Measurements from ENCODE around the gene EEF1A2. TPM values are rescaled to one million over a fixed set of nuclear protein-coding genes. Genes with fewer than 3 reads are reported as not detected.

Gene EEF1A2
- total and polyA plus RNA-seq, 2 experiments from 2014 or later, result 1.3 to 37.1 TPM

DNA sequence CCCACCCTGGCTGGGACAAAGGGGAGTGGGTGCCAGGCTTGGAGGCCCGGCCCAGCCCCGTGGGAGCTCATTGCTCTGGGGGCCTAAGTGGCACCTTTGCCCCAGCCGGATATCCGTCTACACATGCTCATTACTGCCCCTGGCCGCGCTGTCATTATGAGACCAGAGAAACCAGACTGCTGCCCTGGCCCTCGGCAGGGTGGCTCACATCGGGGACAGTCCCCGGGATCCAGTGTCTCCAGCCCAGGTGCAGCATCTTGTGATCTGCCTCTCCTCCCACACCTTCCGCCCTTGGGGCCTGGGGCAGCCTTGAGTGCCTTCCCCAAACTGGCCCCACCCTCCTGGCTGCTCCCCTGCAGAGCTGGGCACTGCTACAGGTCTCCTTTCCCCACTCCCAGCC, 43.8 kb upstream of the EEF1A2 start:
- H3K79me2 ChIP-seq (replicated peaks; ENCODE audit: insufficient read depth), result no peaks in the 10 kb centered on the region
- H3K36me3 ChIP-seq (ENCODE audit: insufficient read depth), result no peaks in the 10 kb centered on the region
- H3K4me2 ChIP-seq, result no peak overlapping the region
- H3K27me3 ChIP-seq (ENCODE audit: insufficient read depth), result no peaks in the 10 kb centered on the region
- H3F3A ChIP-seq (replicated peaks; ENCODE audit: low read depth), result no peaks in the 10 kb centered on the region
- Mint-ChIP-seq H3K4me3 (no peak overlapping the region), H3K27me3 (ENCODE audit: insufficient read depth, low read depth, poor library complexity) (peaks cover 9% of the 10 kb centered on the region), H3K36me3 (ENCODE audit: low read depth) (peaks cover 4% of the 10 kb centered on the region; the same call in 1 of the 3 replicates), H3K9me3 (no peaks in the 10 kb centered on the region; the same call in 2 of the 3 replicates), H3K4me1 (peaks cover 6% of the 10 kb centered on the region; the same call in 1 of the 3 replicates), H3K27ac (no peak overlapping the region)
- no peaks in the 10 kb centered on the region for H4K20me1 ChIP-seq (replicated peaks; ENCODE audit: insufficient read depth)
- no peak overlapping the region for H3K4me3 ChIP-seq
- no peak for DNase-seq (ENCODE audit: low spot score)
- no peak overlapping the region for H3K27ac ChIP-seq (ENCODE audit: low read depth)
- H3K4me1 ChIP-seq (ENCODE audit: insufficient read depth), result no peaks in the 10 kb centered on the region
- no peak for ATAC-seq
- TF ChIP-seq STAT1 (IDR thresholded peaks at IDR 0.05; ENCODE audit: unreplicated experiment) (no peak), EZH2phosphoT487 (IDR thresholded peaks at IDR 0.05; ENCODE audit: unreplicated experiment) (no peak), NANOG (IDR thresholded peaks at IDR 0.05; ENCODE audit: borderline replicate concordance) (no peak), POLR2AphosphoS5 (IDR thresholded peaks at IDR 0.05; ENCODE audit: low read depth) (no peak), CREB1 (CRISPR knock-in tag; IDR thresholded peaks at IDR 0.05; ENCODE audit: low read depth) (no peak)
- TF ChIP-seq, protein P1, sequence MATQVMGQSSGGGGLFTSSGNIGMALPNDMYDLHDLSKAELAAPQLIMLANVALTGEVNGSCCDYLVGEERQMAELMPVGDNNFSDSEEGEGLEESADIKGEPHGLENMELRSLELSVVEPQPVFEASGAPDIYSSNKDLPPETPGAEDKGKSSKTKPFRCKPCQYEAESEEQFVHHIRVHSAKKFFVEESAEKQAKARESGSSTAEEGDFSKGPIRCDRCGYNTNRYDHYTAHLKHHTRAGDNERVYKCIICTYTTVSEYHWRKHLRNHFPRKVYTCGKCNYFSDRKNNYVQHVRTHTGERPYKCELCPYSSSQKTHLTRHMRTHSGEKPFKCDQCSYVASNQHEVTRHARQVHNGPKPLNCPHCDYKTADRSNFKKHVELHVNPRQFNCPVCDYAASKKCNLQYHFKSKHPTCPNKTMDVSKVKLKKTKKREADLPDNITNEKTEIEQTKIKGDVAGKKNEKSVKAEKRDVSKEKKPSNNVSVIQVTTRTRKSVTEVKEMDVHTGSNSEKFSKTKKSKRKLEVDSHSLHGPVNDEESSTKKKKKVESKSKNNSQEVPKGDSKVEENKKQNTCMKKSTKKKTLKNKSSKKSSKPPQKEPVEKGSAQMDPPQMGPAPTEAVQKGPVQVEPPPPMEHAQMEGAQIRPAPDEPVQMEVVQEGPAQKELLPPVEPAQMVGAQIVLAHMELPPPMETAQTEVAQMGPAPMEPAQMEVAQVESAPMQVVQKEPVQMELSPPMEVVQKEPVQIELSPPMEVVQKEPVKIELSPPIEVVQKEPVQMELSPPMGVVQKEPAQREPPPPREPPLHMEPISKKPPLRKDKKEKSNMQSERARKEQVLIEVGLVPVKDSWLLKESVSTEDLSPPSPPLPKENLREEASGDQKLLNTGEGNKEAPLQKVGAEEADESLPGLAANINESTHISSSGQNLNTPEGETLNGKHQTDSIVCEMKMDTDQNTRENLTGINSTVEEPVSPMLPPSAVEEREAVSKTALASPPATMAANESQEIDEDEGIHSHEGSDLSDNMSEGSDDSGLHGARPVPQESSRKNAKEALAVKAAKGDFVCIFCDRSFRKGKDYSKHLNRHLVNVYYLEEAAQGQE (IDR thresholded peaks at IDR 0.05; ENCODE audit: unreplicated experiment), result no peak
- TF ChIP-seq, protein P2, sequence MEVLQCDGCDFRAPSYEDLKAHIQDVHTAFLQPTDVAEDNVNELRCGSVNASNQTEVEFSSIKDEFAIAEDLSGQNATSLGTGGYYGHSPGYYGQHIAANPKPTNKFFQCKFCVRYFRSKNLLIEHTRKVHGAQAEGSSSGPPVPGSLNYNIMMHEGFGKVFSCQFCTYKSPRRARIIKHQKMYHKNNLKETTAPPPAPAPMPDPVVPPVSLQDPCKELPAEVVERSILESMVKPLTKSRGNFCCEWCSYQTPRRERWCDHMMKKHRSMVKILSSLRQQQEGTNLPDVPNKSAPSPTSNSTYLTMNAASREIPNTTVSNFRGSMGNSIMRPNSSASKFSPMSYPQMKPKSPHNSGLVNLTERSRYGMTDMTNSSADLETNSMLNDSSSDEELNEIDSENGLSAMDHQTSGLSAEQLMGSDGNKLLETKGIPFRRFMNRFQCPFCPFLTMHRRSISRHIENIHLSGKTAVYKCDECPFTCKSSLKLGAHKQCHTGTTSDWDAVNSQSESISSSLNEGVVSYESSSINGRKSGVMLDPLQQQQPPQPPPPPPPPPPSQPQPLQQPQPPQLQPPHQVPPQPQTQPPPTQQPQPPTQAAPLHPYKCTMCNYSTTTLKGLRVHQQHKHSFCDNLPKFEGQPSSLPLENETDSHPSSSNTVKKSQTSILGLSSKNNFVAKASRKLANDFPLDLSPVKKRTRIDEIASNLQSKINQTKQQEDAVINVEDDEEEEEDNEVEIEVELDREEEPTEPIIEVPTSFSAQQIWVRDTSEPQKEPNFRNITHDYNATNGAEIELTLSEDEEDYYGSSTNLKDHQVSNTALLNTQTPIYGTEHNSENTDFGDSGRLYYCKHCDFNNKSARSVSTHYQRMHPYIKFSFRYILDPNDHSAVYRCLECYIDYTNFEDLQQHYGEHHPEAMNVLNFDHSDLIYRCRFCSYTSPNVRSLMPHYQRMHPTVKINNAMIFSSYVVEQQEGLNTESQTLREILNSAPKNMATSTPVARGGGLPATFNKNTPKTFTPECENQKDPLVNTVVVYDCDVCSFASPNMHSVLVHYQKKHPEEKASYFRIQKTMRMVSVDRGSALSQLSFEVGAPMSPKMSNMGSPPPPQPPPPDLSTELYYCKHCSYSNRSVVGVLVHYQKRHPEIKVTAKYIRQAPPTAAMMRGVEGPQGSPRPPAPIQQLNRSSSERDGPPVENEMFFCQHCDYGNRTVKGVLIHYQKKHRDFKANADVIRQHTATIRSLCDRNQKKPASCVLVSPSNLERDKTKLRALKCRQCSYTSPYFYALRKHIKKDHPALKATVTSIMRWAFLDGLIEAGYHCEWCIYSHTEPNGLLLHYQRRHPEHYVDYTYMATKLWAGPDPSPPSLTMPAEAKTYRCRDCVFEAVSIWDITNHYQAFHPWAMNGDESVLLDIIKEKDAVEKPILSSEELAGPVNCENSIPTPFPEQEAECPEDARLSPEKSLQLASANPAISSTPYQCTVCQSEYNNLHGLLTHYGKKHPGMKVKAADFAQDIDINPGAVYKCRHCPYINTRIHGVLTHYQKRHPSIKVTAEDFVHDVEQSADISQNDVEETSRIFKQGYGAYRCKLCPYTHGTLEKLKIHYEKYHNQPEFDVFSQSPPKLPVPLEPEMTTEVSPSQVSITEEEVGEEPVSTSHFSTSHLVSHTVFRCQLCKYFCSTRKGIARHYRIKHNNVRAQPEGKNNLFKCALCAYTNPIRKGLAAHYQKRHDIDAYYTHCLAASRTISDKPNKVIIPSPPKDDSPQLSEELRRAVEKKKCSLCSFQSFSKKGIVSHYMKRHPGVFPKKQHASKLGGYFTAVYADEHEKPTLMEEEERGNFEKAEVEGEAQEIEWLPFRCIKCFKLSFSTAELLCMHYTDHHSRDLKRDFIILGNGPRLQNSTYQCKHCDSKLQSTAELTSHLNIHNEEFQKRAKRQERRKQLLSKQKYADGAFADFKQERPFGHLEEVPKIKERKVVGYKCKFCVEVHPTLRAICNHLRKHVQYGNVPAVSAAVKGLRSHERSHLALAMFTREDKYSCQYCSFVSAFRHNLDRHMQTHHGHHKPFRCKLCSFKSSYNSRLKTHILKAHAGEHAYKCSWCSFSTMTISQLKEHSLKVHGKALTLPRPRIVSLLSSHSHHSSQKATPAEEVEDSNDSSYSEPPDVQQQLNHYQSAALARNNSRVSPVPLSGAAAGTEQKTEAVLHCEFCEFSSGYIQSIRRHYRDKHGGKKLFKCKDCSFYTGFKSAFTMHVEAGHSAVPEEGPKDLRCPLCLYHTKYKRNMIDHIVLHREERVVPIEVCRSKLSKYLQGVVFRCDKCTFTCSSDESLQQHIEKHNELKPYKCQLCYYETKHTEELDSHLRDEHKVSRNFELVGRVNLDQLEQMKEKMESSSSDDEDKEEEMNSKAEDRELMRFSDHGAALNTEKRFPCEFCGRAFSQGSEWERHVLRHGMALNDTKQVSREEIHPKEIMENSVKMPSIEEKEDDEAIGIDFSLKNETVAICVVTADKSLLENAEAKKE (CRISPR knock-in tag; IDR thresholded peaks at IDR 0.05), result no peak
- TF ChIP-seq, protein P3, sequence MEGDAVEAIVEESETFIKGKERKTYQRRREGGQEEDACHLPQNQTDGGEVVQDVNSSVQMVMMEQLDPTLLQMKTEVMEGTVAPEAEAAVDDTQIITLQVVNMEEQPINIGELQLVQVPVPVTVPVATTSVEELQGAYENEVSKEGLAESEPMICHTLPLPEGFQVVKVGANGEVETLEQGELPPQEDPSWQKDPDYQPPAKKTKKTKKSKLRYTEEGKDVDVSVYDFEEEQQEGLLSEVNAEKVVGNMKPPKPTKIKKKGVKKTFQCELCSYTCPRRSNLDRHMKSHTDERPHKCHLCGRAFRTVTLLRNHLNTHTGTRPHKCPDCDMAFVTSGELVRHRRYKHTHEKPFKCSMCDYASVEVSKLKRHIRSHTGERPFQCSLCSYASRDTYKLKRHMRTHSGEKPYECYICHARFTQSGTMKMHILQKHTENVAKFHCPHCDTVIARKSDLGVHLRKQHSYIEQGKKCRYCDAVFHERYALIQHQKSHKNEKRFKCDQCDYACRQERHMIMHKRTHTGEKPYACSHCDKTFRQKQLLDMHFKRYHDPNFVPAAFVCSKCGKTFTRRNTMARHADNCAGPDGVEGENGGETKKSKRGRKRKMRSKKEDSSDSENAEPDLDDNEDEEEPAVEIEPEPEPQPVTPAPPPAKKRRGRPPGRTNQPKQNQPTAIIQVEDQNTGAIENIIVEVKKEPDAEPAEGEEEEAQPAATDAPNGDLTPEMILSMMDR (conservative IDR thresholded peaks at IDR 0.05; ENCODE audit: low read depth in 2 of 2), result no peak
- TF ChIP-seq, protein P4, sequence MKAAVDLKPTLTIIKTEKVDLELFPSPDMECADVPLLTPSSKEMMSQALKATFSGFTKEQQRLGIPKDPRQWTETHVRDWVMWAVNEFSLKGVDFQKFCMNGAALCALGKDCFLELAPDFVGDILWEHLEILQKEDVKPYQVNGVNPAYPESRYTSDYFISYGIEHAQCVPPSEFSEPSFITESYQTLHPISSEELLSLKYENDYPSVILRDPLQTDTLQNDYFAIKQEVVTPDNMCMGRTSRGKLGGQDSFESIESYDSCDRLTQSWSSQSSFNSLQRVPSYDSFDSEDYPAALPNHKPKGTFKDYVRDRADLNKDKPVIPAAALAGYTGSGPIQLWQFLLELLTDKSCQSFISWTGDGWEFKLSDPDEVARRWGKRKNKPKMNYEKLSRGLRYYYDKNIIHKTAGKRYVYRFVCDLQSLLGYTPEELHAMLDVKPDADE (IDR thresholded peaks at IDR 0.05), result no peak
- H2AFZ ChIP-seq, result no peak overlapping the region
- no peaks in the 10 kb centered on the region for H3K9me2 ChIP-seq (ENCODE audit: insufficient read depth)

All from GM23338 (cell line).